WI38 (cell line): Measurements from ENCODE around the gene RPL14.
"Not testable (repeated sequence)": the region's sequence is repeated elsewhere in the genome, so short reads cannot be mapped to it uniquely, and the experiment has no call there.

ENCODE experiments used
- H3K4me3 ChIP-seq: 2 replicates; pipeline ENCODE4 v1.5.1; 2011; ENCODE audit warnings: low read depth, mild to moderate bottlenecking, control low read depth, low read length
- CTCF ChIP-seq: IDR thresholded peaks from 2 replicates; pipeline ENCODE4 v1.5.1; 2012; ENCODE audit warnings: low read depth, mild to moderate bottlenecking, control low read depth, low read length

Gene RPL14

GRCh38 chr3:40452876-40453730 lies 4.0 kb upstream of the RPL14 start:
- H3K4me3 ChIP-seq: peak overlapping the region; percentile 74
- TF ChIP-seq CTCF: no peak

- peak overlapping the region; percentile 74 for H3K4me3 ChIP-seq
- no peak for TF ChIP-seq CTCF
These were observed 3.2 kb upstream of the RPL14 start for GRCh38 chr3:40453933-40454332.

GRCh38 chr3:40455328-40455727 lies 1.8 kb upstream of the RPL14 start:
- no peak overlapping the region for H3K4me3 ChIP-seq
- no peak for TF ChIP-seq CTCF

GRCh38 chr3:40456279-40456939 lies 730 bp upstream of the RPL14 start:
- H3K4me3 ChIP-seq: peak overlapping the region; percentile 87
- no peak for TF ChIP-seq CTCF

GRCh38 chr3:40458473-40458872 lies 1.3 kb downstream of the RPL14 start:
- H3K4me3 ChIP-seq: peak overlapping the region; percentile 87
- no peak for TF ChIP-seq CTCF

GRCh38 chr3:40460481-40460880 lies 3.3 kb downstream of the RPL14 start:
- H3K4me3 ChIP-seq: not testable (repeated sequence)

GRCh38 chr3:40461161-40461560 lies 4.0 kb downstream of the RPL14 start:
- H3K4me3 ChIP-seq: no peak overlapping the region
- TF ChIP-seq CTCF: no peak

- H3K4me3 ChIP-seq: not testable (repeated sequence)
These were observed 5.7 kb downstream of the RPL14 start for GRCh38 chr3:40462838-40463237.
